Measurements from ENCODE around the gene CDCP2. TPM values are rescaled to one million over a fixed set of nuclear protein-coding genes. Genes with fewer than 3 reads are reported as not detected.
A peak's percentile ranks its signal among the peaks of the same experiment; 100 is the strongest.

Gene CDCP2
- total RNA-seq, 1 donor from 2014 or later: not detected

DNA sequence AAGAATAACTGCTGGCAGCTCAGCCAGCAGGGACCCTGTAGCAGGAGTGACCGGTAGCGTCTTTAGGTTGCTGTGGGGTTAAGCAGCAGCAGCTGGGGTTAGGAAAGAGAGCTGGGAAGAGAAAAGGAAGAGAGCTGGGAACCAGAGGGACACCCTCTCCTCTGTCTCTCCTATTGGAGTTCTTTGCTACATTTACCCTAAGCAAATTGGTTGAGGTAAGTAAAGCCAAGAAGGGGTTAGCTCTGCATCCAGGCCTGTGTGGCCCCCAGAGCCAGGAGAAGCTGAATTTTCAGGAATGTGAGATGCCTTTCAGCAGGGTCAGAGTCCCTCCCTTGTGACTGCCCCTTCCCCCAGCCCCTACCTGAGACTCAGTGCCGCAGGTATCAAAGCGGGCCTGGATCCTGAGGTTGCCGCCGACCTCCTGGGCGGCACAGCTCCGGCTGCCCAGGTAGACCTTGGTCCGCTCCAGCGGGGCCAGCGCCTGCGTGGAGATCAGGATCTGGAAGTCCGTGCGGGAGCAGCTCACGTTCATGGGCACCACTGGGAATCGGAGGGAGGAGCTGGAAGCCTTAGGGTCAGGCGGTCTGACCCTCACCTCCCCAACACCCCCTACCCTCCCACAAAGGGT is 16.4 kb downstream of the CDCP2 start:
- no peak for DNase-seq

GRCh38 chr1:54135436-54136120 is 17.2 kb downstream of the CDCP2 start:
- no peak for DNase-seq

DNA sequence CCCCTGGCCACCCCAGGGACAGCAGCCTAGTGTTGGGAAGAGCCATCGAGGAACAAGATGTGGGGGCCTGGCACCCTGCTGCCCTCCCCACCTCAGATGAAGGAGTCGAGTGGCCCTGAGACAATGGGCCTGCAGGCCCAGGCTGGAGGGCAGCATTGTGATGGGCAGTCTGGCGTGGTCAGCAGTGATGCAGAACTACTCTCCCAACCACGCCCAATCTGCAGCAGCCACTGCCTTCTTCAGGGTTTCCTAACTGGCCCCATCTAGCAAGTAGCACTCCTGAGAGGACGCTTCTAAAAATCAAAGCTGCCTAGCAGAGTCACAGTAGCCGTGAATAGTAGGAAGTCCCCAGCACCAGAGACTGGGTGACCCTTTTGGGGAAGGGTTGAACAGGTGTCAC is 18.5 kb downstream of the CDCP2 start:
- DNase-seq: no peak

GRCh38 chr1:54132495-54132894 is 20.3 kb downstream of the CDCP2 start:
- DNase-seq: no peak

DNA sequence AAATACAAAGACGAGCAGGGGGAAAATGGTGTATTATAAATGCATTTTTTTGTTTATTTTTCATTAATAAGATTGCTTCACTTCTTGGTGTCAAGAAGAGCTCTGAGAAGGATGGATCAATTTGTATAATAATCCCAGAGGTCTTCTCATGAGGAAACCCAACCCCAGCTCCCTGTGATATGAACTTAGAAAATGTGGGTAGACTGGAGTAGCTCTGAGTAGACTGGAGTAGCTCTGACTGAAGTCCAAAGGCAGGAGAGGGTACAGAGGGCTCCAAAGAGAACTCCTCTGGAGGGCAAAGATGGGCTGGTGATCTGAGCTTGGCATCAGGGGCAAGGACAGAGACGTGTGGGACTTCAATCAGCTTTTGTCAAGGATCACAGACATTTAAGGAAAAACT is 21.4 kb downstream of the CDCP2 start:
- no peak for DNase-seq

- no peak for DNase-seq
These were observed 22.9 kb downstream of the CDCP2 start for GRCh38 chr1:54129858-54130257.

- DNase-seq: no peak
These were observed 25.1 kb downstream of the CDCP2 start for GRCh38 chr1:54127594-54128300.

- DNase-seq: no peak
These were observed 26.5 kb downstream of the CDCP2 start for GRCh38 chr1:54126271-54126815.

DNA sequence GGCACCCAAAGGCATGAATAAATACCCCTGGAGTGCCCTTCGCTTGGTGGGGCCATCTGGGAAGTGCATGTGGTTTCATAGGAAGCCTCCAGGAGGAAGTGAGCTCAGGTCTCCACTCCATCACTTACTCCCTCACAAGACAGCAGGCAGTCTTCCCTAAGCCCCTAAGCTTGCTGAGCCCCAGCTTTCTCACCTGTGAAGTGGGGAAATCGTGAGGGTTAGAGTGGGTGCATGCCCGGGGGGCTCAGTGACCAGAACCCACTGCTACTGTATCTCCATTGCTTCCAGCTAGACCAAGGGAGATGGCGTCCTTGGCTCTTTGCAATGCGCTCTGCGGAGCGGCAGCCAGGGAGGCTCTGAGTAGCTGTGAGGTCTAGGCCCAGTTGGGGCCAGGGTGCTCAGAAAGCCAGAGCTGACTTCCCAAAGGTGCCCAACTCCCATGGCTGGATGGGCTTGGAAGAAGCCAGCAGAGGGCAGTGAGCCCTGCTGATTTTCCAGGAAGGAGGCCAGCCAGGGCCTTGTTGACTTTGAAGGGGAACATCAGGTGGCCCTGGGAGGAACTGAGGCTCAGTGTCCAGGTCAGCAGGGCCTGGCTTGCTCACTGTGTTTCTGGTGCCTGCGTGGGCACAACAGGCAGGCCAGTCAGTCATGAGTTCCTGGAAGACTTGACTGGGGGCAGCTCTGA is 27.3 kb downstream of the CDCP2 start:
- no peak for DNase-seq

DNA sequence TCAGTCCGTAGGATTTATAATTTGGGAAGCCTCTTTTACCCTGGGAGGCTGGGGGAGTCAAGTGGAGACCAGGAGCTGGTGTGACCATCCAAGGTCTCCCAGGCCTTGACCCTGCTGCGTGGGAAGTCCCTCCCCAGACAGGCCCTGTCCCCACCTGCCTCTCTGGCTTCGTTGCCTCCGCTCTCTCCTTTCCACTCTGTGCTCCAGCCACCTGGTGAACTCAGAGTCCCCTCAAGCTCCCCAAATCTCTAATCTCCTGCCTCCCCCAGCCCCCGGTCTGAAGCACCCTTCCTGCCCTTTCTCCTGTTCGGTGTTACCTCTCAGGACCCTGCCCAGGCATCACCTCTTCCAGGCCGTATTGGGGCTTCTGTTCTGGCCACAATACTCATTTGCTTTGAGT is 27.9 kb downstream of the CDCP2 start:
- DNase-seq: no peak

DNA sequence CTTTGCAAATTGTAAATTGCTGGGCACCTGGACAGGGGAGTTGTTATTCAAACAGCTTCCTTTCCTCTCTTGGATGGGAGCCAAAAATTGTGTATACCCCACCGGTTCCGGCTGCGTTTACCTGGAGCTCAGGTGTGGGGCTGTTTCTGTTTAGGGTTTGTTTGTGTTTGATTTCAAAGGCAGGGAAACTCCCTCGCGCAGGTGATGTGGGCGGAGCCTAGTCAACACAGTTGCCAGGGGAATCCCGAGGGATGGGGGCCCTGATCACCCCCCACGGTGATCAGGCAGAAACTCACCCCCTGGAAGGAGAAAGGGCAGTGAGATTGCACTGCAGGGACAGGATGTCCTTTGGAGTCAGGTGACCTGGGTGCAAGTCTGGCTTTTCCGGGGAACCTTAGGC is 28.3 kb downstream of the CDCP2 start:
- no peak for DNase-seq

- no peak for DNase-seq
These were observed 29.8 kb downstream of the CDCP2 start for GRCh38 chr1:54122992-54123391.

- no peak for DNase-seq
These were observed 30.6 kb downstream of the CDCP2 start for GRCh38 chr1:54122135-54122751.

- DNase-seq: peak; percentile 78
These were observed 31.2 kb downstream of the CDCP2 start for GRCh38 chr1:54121482-54122134.

DNA sequence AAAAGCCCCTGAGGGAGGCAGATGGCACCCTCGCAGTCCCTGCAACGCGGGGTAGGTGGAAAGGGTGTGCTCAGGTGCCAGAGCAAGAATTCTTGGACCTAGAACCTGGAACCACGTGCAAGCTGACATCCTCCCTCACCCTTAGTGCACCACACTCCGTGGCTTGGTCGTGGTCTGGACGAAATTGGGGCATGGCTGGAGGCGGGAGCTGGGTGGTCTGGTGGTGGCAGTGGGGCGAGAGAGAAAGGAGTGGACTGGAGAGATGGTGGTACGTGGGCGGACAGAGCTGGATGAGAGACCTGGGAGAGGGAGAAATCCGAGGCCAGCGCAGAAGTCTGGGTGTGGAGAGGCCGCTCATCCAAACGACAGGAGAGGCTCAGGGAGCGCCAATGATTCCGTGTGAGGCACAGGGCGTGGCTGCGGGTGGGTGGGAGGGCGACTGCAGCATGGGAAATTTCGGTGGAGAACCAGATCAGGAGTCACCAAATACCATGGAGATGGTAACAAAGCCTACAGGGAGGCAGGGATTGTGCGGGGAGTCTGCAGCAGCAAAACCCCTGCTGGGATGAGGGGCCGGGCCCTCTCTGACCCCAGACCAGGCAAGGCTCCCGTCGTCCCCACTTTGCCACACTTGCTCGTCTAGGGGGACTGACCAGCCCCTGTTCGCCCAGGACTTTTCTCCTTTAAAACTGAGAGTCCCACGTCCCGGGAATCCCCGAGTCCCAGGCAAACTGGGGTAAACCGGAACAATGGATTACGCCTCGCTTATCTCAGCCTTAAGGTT is 31.9 kb downstream of the CDCP2 start:
- no peak for DNase-seq

DNA sequence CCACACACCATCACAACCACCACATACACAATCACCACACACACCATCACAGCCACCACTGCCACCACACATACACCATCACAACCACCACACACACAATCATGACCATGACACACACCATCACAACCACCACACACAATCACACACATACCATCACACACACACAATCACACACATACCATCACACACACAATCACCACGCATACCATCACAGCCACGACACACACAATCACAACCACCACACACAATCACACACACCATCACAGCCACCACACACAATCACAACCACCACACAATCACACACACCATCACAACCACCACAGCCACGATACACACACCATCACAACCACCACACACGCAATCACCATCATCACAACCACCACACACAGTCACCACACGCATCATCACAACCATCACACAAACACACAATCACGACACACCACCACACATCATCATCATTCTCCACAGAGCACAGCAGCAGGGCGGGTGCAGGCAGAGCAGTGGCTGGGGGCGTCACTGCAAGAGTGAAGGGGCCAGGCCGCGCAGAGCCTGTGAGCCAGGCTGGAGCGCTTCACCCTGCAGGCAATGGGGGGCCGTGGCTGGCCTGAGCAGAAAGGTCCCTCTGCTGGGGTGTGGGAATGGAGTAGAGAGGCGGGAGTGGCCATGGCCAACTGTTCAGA is 32.6 kb downstream of the CDCP2 start:
- no peak for DNase-seq

DNA sequence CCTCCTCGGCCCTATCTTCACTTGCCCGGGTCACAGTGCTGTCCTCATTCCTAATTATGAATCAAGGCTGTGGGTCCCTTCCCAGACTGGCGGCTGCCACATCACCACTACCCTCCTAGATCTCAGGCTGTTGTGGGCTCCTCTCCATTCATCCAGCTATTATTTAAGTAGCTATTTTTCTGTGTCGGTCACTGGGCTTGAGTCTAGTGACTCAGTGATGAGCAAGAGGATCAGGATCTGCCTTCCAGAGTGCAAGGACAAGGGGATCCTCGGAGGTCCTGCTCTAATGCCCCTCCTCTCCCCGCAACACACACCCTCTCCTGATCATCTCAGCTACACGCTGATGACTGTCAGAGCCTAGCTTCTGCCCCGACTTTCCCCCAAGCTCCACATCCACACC is 34.1 kb downstream of the CDCP2 start:
- DNase-seq: no peak

DNA sequence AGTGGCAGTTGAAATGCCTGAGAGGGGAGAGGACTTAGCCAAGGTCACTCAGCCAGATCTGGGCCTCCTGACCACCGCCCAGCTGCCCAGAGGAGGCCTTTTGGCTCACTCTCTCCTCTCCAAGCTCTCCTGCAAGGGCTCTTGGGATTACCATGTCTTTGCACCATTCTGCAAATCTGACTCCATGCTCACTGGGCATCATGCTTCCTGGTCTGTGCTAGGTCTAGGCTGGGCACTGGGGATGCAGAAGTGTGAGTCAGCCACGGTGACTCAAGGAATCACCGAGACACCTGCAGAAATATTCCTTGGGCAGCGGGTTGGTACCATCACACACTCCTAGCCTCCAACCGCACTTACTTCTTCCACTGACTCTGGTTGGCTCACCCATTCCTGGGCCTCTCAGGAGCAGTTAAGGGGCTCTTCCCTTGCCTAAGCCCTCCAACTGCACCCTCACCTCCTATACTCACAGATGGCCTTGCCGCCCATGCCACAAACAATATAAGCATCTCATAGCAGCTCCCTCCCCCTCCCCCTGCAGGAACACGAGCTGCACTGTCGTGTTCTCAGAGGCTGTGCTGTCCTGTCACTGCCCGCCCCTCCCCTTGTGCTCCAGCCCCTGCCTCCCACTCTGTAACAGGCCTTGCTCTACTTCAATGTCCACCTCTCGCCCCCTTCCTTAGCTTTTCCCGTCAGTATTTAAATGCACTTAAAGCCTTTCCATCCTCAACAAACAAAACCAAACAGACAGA is 34.8 kb downstream of the CDCP2 start:
- peak; percentile 10 for DNase-seq

DNA sequence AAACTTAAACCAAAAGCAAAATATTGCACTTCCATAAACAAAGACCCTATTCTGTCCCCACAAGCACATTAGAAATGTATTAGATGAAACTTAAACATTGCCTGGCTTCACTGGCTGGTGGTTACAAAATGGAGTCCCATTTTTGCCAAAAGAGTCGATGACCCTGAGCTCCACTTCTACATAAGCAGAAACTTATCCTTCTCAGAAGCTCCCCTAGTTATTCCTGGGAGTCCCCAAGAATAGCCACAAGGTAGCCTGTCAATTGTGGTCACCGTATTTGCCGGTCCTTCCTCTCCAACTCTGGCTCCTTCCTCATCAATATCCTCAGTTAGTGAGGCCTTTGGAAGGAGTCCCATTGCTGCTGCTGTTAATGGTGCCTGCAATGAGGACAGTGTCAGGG is 37.3 kb downstream of the CDCP2 start:
- no peak for DNase-seq

- DNase-seq: no peak
These were observed 37.8 kb downstream of the CDCP2 start for GRCh38 chr1:54114955-54115354.
